Prostate gland (tissue), 2 donors: ENCODE results near the gene CPLANE1.

Experiments
- POLR2AphosphoS5 ChIP-seq: sonication (generic); formaldehyde crosslinking; IDR thresholded peaks from one replicate; pipeline ENCODE4 v1.6.1; 2017; ENCODE audit warnings: antibody characterized with exemption
- TF ChIP-seq, protein P1 (sequence below), 4 experiments: fragments of 200-600 bp in 2 of 4; fragments of 450-650 bp in 2 of 4; sonication (generic) in 2 of 4; IDR thresholded peaks; 1 replicate in 3 of 4; 2 replicates in 1 of 4; pipeline ENCODE4 v1.5.1; 2016 to 2019; ENCODE audit warnings: antibody characterized with exemption in 4 of 4, mild to moderate bottlenecking in 2 of 4, moderate library complexity in 2 of 4

DNA sequence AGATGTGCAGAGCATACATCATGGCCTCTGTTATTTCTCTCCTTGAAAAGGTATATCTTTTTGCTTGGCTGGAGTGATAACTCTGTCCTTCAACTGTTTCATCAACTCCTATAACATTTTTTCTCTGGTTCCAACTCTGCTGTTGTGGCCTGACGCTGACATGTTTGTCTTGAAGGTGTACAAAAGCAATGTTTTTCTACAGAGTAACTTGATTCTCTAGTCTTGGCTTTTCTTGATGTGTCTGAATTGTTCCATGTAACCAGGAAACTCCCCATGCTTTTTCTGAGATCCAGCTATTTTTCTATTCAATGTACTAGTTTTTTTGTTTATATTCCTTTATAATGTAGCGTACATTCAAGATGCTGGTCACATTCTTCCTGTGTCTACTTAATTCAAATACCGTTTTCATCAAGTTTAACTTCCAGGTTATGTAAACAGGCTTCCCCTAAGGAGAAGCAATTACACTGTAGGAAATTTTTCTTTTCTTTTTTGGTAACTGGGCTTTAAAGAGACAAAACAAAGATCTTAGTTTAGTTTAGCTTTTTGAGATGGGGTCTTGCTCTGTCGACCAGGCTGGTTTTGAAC, 6.7 kb upstream of the CPLANE1 start:
- TF ChIP-seq POLR2AphosphoS5: no peak
- TF ChIP-seq, protein P1, sequence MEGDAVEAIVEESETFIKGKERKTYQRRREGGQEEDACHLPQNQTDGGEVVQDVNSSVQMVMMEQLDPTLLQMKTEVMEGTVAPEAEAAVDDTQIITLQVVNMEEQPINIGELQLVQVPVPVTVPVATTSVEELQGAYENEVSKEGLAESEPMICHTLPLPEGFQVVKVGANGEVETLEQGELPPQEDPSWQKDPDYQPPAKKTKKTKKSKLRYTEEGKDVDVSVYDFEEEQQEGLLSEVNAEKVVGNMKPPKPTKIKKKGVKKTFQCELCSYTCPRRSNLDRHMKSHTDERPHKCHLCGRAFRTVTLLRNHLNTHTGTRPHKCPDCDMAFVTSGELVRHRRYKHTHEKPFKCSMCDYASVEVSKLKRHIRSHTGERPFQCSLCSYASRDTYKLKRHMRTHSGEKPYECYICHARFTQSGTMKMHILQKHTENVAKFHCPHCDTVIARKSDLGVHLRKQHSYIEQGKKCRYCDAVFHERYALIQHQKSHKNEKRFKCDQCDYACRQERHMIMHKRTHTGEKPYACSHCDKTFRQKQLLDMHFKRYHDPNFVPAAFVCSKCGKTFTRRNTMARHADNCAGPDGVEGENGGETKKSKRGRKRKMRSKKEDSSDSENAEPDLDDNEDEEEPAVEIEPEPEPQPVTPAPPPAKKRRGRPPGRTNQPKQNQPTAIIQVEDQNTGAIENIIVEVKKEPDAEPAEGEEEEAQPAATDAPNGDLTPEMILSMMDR (IDR thresholded peaks at IDR 0.05): no peak
